K562 (cell line): ENCODE data around the gene RGS3. TPM values are rescaled to one million over a fixed set of nuclear protein-coding genes. Genes with fewer than 3 reads are reported as not detected.

Experiments
- ATAC-seq: fragments of 200-7000 bp; cut with Tn5 transposase; 3 replicates; pipeline ENCODE4 v1.9.1; 2020; ENCODE audit warnings: moderate library complexity
- BruUV-seq: library from RNA; stranded (reverse); fragments of 400-500 nt; replicated peaks from 2 replicates; lab custom pipeline; 2021; lab: Mats Ljungman, UMichigan
- CTCF ChIA-PET: fragments of 300-600 bp; formaldehyde crosslinking; extraction: SDS; loops from one replicate; lab custom pipeline; 2021; ENCODE audit warnings: low intra/inter-chr PET ratio; lab: Yijun Ruan, JAX
- POLR2A ChIA-PET: fragments of 300-600, 350-650 bp; sonication (Branson Sonifier 250); formaldehyde crosslinking; extraction: SDS; loops from one replicate; lab custom pipeline; 2021; ENCODE audit warnings: antibody characterized with exemption, inconsistent platforms; lab: Yijun Ruan, JAX
- DNase-seq, 4 experiments: peaks; one replicate each; pipeline versions ENCODE4 v3.0.0 to v3.0.0-alpha.2; 2011 to 2018; ENCODE audit warnings: low spot score in 3 of 4, mixed read lengths in 3 of 4; ENCODE audit errors: extremely low read depth in 1 of 4
- FAIRE-seq: peaks from 2 replicates; lab custom pipeline; 2011; peaks lifted over from hg19 to GRCh38; lab: Jason Lieb, UNC
- H2AFZ ChIP-seq: 2 replicates; pipeline ENCODE4 v1.6.0; 2011; ENCODE audit warnings: low read depth, low read length, control low read depth, inconsistent platforms
- H3K27ac ChIP-seq: fragments of 200-600 bp; 3 replicates; pipeline ENCODE4 v1.8.0; 2011; ENCODE audit warnings: low read depth, mild to moderate bottlenecking, control low read depth, inconsistent platforms, low read length, moderate library complexity, mixed read lengths; ENCODE audit errors: extremely low read depth
- H3K27me3 ChIP-seq, 2 experiments: fragments of 300-600 bp in 1 of 2; 2 replicates in 1 of 2; 3 replicates in 1 of 2; pipeline versions ENCODE4 v1.6.0 to v1.8.0; 2011; ENCODE audit warnings: inconsistent platforms in 2 of 2, low read length in 2 of 2, mild to moderate bottlenecking in 1 of 2, mixed read lengths in 1 of 2, moderate library complexity in 1 of 2; ENCODE audit not compliant: control insufficient read depth in 2 of 2, insufficient read depth in 2 of 2
- H3K36me3 ChIP-seq: fragments of 300-600 bp; 3 replicates; pipeline ENCODE4 v1.8.0; 2011; ENCODE audit warnings: mild to moderate bottlenecking, low read length, inconsistent platforms; ENCODE audit not compliant: control insufficient read depth, insufficient read depth
- H3K4me1 ChIP-seq, 2 experiments: fragments of 200-600 bp in 1 of 2; replicated peaks in 1 of 2; 2 replicates in 1 of 2; 3 replicates in 1 of 2; pipeline versions ENCODE4 v1.5.1 to v1.8.0; 2011; ENCODE audit warnings: inconsistent platforms in 2 of 2, low read length in 2 of 2, mild to moderate bottlenecking in 1 of 2, mixed read lengths in 1 of 2, moderate library complexity in 1 of 2; ENCODE audit not compliant: control insufficient read depth in 2 of 2, insufficient read depth in 2 of 2
- H3K4me2 ChIP-seq: 2 replicates; pipeline ENCODE4 v1.6.1; 2011; ENCODE audit warnings: low read length, control low read depth, inconsistent platforms, mixed read lengths; ENCODE audit not compliant: insufficient read depth
- H3K4me3 ChIP-seq: fragments of 200-600 bp; sonication (generic), shearing (Covaris generic); 2 replicates; pipeline ENCODE4 v1.5.1; 2016; ENCODE audit warnings: control low read depth, inconsistent platforms
- H3K79me2 ChIP-seq: fragments of 200-600 bp; 3 replicates; pipeline ENCODE4 v1.8.0; 2011; ENCODE audit warnings: low read length, inconsistent platforms; ENCODE audit not compliant: control insufficient read depth, insufficient read depth
- H3K9ac ChIP-seq, 2 experiments: 2 replicates each; pipeline versions ENCODE4 v1.6.0 to v1.6.1; 2011; ENCODE audit warnings: low read depth in 2 of 2, low read length in 2 of 2, control low read depth in 1 of 2, inconsistent platforms in 1 of 2, mild to moderate bottlenecking in 1 of 2, mixed read lengths in 1 of 2; ENCODE audit not compliant: insufficient read depth in 1 of 2
- H3K9me1 ChIP-seq: one replicate; pipeline ENCODE4 v1.6.0; 2011; ENCODE audit warnings: inconsistent platforms, mild to moderate bottlenecking, low read length, moderate library complexity; ENCODE audit not compliant: control insufficient read depth, insufficient read depth
- H3K9me3 ChIP-seq: replicated peaks from 2 replicates; pipeline ENCODE4 v1.5.1; 2011; ENCODE audit warnings: low read depth, low read length, inconsistent platforms; ENCODE audit not compliant: control insufficient read depth, insufficient read depth
- H4K20me1 ChIP-seq: replicated peaks from 2 replicates; pipeline ENCODE4 v1.6.1; 2011; ENCODE audit warnings: low read length, inconsistent platforms, mixed read lengths; ENCODE audit not compliant: control insufficient read depth, insufficient read depth
- DIDO1 ChIP-seq: fragments of 450-650 bp; IDR thresholded peaks from 2 replicates; pipeline ENCODE4 v1.6.1; 2016; ENCODE audit warnings: low read depth, missing biosample characterization, missing genetic modification characterization
- FOSL1 ChIP-seq: fragments of 200-800 bp; sonication (Bioruptor generic); conservative IDR thresholded peaks from 2 replicates; pipeline ENCODE4 v1.6.1; 2016; ENCODE audit warnings: missing genetic modification characterization, missing compliant biosample characterization
- KLF16 ChIP-seq: IDR thresholded peaks from 2 replicates; pipeline ENCODE4 v1.6.1; 2016; ENCODE audit warnings: antibody characterized with exemption
- MXI1 ChIP-seq: IDR thresholded peaks from 2 replicates; pipeline ENCODE4 v1.6.1; 2011; ENCODE audit warnings: low read depth, mild to moderate bottlenecking, improper control_type of control experiment, low read length
- NEUROD1 ChIP-seq: fragments of 150-350 bp; IDR thresholded peaks from 2 replicates; pipeline ENCODE4 v1.6.1; 2014; ENCODE audit warnings: borderline replicate concordance, low read length, low read depth; ENCODE audit not compliant: partially characterized antibody
- NFE2L1 ChIP-seq: fragments of 450-650 bp; IDR thresholded peaks from 2 replicates; pipeline ENCODE4 v1.6.1; 2016; ENCODE audit warnings: missing genetic modification characterization, low read depth, mild to moderate bottlenecking, missing compliant biosample characterization, moderate library complexity, borderline replicate concordance
- NRF1 ChIP-seq, 2 experiments: fragments of 450-650 bp; IDR thresholded peaks in 1 of 2; conservative IDR thresholded peaks in 1 of 2; 2 replicates each; pipeline ENCODE4 v1.6.1; 2014; ENCODE audit warnings: mild to moderate bottlenecking in 2 of 2
- RUNX1 ChIP-seq: sonication (generic); IDR thresholded peaks from 2 replicates; pipeline ENCODE4 v1.6.1; 2016; ENCODE audit warnings: antibody characterized with exemption, low read depth
- SMAD3 ChIP-seq: fragments of 450-650 bp; formaldehyde crosslinking; conservative IDR thresholded peaks from 2 replicates; pipeline ENCODE4 v1.4.0; 2020; ENCODE audit warnings: mild to moderate bottlenecking
- THRAP3 ChIP-seq: fragments of 450-650 bp; IDR thresholded peaks from 2 replicates; pipeline ENCODE4 v1.6.1; 2016; ENCODE audit warnings: mild to moderate bottlenecking, inconsistent platforms, borderline replicate concordance
- TRIM24 ChIP-seq, 2 experiments: fragments of 450-650 bp; IDR thresholded peaks; 2 replicates each; pipeline ENCODE4 v1.6.1; 2016
- ZNF143 ChIP-seq: sonication (generic); formaldehyde crosslinking; IDR thresholded peaks from 2 replicates; pipeline ENCODE4 v1.9.0; 2022; ENCODE audit warnings: mild to moderate bottlenecking, missing genetic modification reagents
- ZNF431 ChIP-seq: sonication (generic); formaldehyde crosslinking; IDR thresholded peaks from 2 replicates; pipeline ENCODE4 v1.8.0; 2022; ENCODE audit warnings: mild to moderate bottlenecking, missing genetic modification reagents
- WGBS: fragments of 100-300 bp; shearing (Covaris generic); methylation state at CpG from one replicate; pipeline ENCODE4 v1.1.6; 2016; ENCODE audit warnings: low coverage, mixed read lengths; ENCODE audit not compliant: insufficient coverage; ENCODE audit errors: missing lambda C conversion rate; 5-methylcytosine and 5-hydroxymethylcytosine counted together
- in situ Hi-C: fragments of 300-500 bp; cut with MboI; formaldehyde crosslinking; loops from 4 replicates; pipeline ENCODE4 v1.15.0; 2018; ENCODE audit warnings: inconsistent platforms, mixed read lengths
- intact Hi-C: fragments of 100-400 bp; cut with micrococcal nuclease; formaldehyde crosslinking; loops from 2 replicates; pipeline ENCODE4 v1.14.2; 2022
- polyA plus RNA-seq, 8 experiments: library from polyadenylated mRNA; depleted of rRNA in 4 of 8; stranded (reverse) in 5 of 8; unstranded in 3 of 8; fragments of >200 nt; fragmentation: Nextera tagmentation in 2 of 8; fragmentation: Illumina TruSeq in 1 of 8; extraction: Ambion mirVana in 2 of 8; extraction: Trizol in 1 of 8; gene quantifications; 2 replicates each; pipeline versions ENCODE4 v1.2.1 to v1.2.3, GENCODE V29; 2011 to 2014; ENCODE audit warnings: inconsistent platforms in 1 of 8, missing spikeins in 1 of 8
- total RNA-seq, 7 experiments: library from RNA; depleted of rRNA in 6 of 7; stranded (reverse); fragments of >200 nt in 6 of 7; fragmentation: Illumina TruSeq in 2 of 7; extraction: Trizol in 2 of 7; gene quantifications; 2 replicates each; pipeline versions ENCODE4 v1.2.1 to v1.2.3, GENCODE V29; 2011 to 2021; ENCODE audit warnings: low replicate concordance in 1 of 7
- TF ChIP-seq, protein P1 (sequence below): fragments of 150-350 bp; IDR thresholded peaks from 2 replicates; pipeline ENCODE4 v1.6.1; 2014; ENCODE audit warnings: low read depth, mild to moderate bottlenecking, low read length, borderline replicate concordance
- TF ChIP-seq, protein P2 (sequence below): fragments of 250-450 bp; sonication (Bioruptor Pico); IDR thresholded peaks from 2 replicates; pipeline ENCODE4 v1.8.0; 2022; ENCODE audit warnings: moderate library complexity, mild to moderate bottlenecking, inconsistent platforms

Gene RGS3
- total and polyA plus RNA-seq, 9 of the 15 experiments (the other 6 are each of a cell fraction or from before 2014, with no cell fraction given), result 0.08 to 2.9 (median 0.95) TPM

DNA sequence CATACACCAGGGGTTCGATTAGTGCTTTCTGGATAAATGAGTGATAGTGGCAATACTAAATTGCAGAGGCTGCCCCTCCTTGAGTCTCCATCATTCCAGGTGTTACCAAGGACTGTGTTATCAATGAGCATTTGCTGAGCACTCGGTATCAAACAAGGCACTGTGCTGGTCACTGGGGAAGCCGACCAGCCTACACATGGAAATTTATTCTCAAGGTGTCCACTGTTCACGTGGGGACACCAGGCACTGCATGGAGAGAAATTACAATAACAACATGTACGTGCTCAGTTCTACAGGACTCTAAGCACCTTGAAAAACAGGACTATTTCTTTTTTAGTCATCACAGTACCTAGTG is 22.2 kb downstream of the RGS3 start (continued):
- TF ChIP-seq NEUROD1 (no peak), ZNF143 (CRISPR knock-in tag) (no peak), RUNX1 (no peak)
- TF ChIP-seq, all 486 proteins: peak for 0

DNA sequence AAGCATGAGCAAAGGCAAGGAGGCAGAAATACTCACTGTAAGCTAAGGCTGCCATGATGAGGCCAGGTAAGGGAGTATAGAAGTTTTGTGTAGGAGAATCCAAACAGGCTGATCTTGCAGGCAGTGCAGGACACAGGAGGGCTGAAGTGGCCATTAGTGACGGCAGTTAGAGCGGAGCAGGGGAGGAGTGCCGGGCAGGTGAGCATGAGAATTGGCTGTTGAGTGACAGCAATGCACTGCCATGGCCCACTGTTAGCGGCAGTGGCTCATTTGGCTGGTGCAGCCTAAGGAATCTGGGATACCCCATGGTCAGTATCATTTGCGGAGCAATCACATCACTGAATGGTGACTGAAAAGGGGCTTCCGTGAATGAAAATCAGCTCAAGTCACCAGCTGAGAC is 22.8 kb downstream of the RGS3 start:
- BruUV-seq, result no TSS peak
- Histone ChIP-seq H3K27me3 (peaks cover 27 to 49% of the 10 kb centered on the region in 2 experiments), H3K4me3 (no peak overlapping the region), H3K27ac (no peak overlapping the region; the same call in 2 of the 3 replicates), H3K9me1 (no peaks in the 10 kb centered on the region), H3K79me2 (no peaks in the 10 kb centered on the region), H2AFZ (no peak overlapping the region), H3K9me3 (no peaks in the 10 kb centered on the region), H4K20me1 (no peaks in the 10 kb centered on the region; the same call in 1 of the 2 replicates), H3K4me1 (no peaks in the 10 kb centered on the region), H3K36me3 (no peaks in the 10 kb centered on the region), H3K9ac (no peak overlapping the region), H3K4me2 (no peak overlapping the region)
- CTCF ChIA-PET, result no interaction called here
- 5% methylated on average over 6 of the region's 6 CpGs for WGBS
- ATAC-seq (no peak; the same call in 2 of the 3 replicates), FAIRE-seq (no peak), DNase-seq (no peak)
- in situ Hi-C loops (no loop called here), intact Hi-C loops (no loop called here)
- TF ChIP-seq TRIM24 (IDR thresholded peaks at IDR 0.05) (no peak), ZNF431 (CRISPR knock-in tag) (no peak), MXI1 (no peak), THRAP3 (no peak), NFE2L1 (tag) (no peak), KLF16 (no peak), FOSL1 (tag) (no peak), NRF1 (conservative IDR thresholded peaks at IDR 0.05 in 1 of 2, IDR thresholded peaks at IDR 0.05 in 1 of 2) (no peak), DIDO1 (no peak), SMAD3 (CRISPR knock-in tag) (no peak)
- TF ChIP-seq, protein P1, sequence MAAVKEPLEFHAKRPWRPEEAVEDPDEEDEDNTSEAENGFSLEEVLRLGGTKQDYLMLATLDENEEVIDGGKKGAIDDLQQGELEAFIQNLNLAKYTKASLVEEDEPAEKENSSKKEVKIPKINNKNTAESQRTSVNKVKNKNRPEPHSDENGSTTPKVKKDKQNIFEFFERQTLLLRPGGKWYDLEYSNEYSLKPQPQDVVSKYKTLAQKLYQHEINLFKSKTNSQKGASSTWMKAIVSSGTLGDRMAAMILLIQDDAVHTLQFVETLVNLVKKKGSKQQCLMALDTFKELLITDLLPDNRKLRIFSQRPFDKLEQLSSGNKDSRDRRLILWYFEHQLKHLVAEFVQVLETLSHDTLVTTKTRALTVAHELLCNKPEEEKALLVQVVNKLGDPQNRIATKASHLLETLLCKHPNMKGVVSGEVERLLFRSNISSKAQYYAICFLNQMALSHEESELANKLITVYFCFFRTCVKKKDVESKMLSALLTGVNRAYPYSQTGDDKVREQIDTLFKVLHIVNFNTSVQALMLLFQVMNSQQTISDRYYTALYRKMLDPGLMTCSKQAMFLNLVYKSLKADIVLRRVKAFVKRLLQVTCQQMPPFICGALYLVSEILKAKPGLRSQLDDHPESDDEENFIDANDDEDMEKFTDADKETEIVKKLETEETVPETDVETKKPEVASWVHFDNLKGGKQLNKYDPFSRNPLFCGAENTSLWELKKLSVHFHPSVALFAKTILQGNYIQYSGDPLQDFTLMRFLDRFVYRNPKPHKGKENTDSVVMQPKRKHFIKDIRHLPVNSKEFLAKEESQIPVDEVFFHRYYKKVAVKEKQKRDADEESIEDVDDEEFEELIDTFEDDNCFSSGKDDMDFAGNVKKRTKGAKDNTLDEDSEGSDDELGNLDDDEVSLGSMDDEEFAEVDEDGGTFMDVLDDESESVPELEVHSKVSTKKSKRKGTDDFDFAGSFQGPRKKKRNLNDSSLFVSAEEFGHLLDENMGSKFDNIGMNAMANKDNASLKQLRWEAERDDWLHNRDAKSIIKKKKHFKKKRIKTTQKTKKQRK, result no peak
- TF ChIP-seq, protein P2, sequence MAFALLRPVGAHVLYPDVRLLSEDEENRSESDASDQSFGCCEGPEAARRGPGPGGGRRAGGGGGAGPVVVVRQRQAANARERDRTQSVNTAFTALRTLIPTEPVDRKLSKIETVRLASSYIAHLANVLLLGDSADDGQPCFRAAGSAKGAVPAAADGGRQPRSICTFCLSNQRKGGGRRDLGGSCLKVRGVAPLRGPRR, result no peak
- POLR2A ChIA-PET, result interaction anchor here (1.1 kb wide), 1 partner anchor 13 kb away, joined by 4 read pairs; no protein-coding TSS in a partner anchor
